T-helper 2 cell treated with Interferon-gamma antibody and Interleukin-4, amounts not matched to agents 5 μg/mL and 100 μg/mL, for 36 hours (primary cell): ENCODE results near the gene TMEM132D.
"Not testable (repeated sequence)": the region's sequence is repeated elsewhere in the genome, so short reads cannot be mapped to it uniquely, and the experiment has no call there.

Experiments
- DNase-seq: peaks from one replicate; pipeline ENCODE4 v3.0.0; 2021; ENCODE audit warnings: low spot score
- H3K27ac Mint-ChIP-seq: one replicate; pipeline ENCODE4 v1.8.0; 2021; ENCODE audit warnings: mild to moderate bottlenecking, mixed read lengths
- H3K27me3 Mint-ChIP-seq: one replicate; pipeline ENCODE4 v1.8.0; 2021; ENCODE audit warnings: low read depth, mixed read lengths
- H3K36me3 Mint-ChIP-seq: one replicate; pipeline ENCODE4 v1.8.0; 2021; ENCODE audit warnings: low read depth, mixed read lengths
- H3K4me1 Mint-ChIP-seq: one replicate; pipeline ENCODE4 v1.8.0; 2021; ENCODE audit warnings: low read depth, mixed read lengths
- H3K4me3 Mint-ChIP-seq: one replicate; pipeline ENCODE4 v1.8.0; 2022; ENCODE audit warnings: mild to moderate bottlenecking, moderate library complexity, mixed read lengths
- H3K9me3 Mint-ChIP-seq: one replicate; pipeline ENCODE4 v1.8.0; 2021; ENCODE audit warnings: mixed read lengths

The TMEM132D gene

DNA sequence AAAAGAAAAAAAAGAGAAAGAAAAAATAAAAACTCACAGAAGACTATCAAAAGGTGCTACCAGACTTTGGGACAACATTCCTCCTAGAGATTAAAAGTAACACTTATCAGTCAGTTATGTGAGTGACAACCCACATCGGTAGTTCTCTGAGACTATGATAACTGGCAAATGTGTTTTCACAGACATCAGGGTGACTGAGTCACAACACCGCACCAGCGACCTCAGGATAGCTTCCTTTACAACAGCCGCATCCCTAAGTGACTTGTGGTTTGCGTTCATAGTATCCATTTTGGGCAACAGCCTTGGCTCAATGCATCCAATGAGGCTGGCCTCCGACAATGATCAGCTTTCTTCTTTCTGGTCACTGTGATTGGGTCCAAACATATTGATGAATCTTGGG, 359.1 kb downstream of the TMEM132D start:
- Mint-ChIP-seq H3K27me3 (no peaks in the 10 kb centered on the region), H3K4me1 (no peaks in the 10 kb centered on the region), H3K27ac (no peak overlapping the region), H3K36me3 (no peaks in the 10 kb centered on the region), H3K9me3 (peaks cover 28% of the 10 kb centered on the region), H3K4me3 (no peak overlapping the region)
- no peak for DNase-seq

DNA sequence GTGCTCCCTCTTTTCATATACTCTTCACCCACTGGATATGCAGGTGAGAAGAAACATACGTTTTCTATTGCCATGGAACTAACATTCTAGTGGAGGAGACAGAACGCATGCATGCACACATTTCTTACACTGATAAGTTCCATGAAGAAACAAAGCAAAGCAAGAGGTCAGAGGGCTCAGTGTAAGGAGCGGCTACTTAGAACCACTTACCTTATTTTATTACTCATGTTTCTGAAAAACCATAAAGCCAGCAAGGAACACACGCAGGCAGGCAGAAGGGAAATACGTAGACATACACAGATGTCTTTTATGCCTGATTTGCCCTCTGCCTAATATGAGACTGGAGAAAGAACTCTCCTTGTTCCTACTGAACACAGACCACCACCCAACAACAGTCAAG, 362.9 kb downstream of the TMEM132D start:
- no peaks in the 10 kb centered on the region for H3K27me3 Mint-ChIP-seq
- H3K36me3 Mint-ChIP-seq = no peaks in the 10 kb centered on the region
- no peak for DNase-seq
- H3K4me1 Mint-ChIP-seq = no peaks in the 10 kb centered on the region
- no peak overlapping the region for H3K27ac Mint-ChIP-seq
- peaks cover 36% of the 10 kb centered on the region for H3K9me3 Mint-ChIP-seq
- H3K4me3 Mint-ChIP-seq = no peak overlapping the region

DNA sequence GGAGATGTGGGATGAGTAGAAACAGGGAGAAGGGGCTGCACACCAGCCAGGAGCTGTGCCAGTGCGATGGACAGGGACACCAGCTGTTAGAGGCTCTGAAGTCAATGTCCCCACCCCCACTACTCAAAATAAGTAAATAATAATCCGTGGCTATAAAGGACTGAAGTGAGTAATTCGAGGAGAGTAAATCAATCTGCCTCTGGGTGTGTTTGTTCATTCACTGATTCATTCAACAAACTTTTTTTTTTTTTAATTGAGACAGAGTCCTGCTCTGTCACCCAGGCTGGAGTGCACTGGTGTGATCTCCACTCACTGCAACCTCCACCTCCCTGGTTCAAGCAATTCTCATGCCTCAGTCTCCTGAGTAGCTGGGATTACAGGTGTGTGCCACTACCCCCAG, 363.6 kb downstream of the TMEM132D start:
- Mint-ChIP-seq H3K4me1 (no peaks in the 10 kb centered on the region), H3K36me3 (no peaks in the 10 kb centered on the region), H3K9me3 (peaks cover 31% of the 10 kb centered on the region), H3K27me3 (no peaks in the 10 kb centered on the region), H3K27ac (no peak overlapping the region), H3K4me3 (no peak overlapping the region)
- DNase-seq = no peak

DNA sequence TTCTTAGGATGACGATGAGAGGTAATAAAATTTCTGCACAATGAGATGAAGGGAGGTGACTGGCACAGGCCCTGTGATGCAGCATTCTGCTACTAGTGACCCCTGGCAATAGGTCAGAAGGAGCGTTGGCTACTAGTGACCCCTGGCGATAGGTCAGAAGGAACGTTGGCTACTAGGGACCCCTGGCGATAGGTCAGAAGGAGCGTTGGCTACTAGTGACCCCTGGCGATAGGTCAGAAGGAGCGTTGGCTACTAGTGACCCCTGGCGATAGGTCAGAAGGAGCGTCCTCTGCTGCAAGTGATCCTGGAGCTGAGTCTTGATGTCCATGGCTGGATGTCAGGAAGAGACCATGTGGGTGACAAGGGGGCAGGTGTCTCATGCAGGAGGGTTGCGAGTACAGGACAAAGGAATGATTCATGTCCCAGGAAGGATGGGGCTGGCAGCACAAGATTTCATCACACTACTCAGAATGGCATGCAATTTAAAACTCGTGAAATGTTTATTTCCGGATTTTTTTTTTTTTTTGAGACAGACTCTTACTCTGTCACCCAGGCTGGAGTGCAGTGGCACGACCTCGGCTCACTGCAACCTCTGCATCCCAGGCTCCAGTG, 365.0 kb downstream of the TMEM132D start:
- not testable (repeated sequence) for H3K27me3 Mint-ChIP-seq, DNase-seq, H3K27ac Mint-ChIP-seq, H3K4me1 Mint-ChIP-seq, H3K36me3 Mint-ChIP-seq, H3K4me3 Mint-ChIP-seq
- peaks cover 31% of the 10 kb centered on the region for H3K9me3 Mint-ChIP-seq

DNA sequence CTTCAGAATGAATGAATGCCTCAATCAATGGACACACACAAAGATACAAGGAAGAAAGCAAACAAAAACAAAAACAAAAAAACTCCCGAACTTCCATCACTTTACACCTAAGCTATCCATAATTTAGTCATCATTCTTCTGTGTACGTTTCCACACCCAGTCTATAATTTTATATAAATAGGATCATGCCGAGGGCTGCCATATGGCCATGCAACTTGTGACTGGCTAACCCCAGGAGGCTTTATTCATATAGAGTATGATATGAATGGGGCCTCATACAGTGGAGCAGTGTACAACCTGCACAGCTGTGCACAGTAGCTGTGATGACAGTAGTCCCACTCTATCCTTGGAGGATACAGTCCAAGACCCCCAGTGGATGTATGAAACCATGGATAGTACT, 365.7 kb downstream of the TMEM132D start:
- Mint-ChIP-seq H3K27ac (no peak overlapping the region), H3K27me3 (no peaks in the 10 kb centered on the region), H3K4me1 (no peaks in the 10 kb centered on the region), H3K9me3 (peaks cover 31% of the 10 kb centered on the region), H3K36me3 (no peaks in the 10 kb centered on the region), H3K4me3 (no peak overlapping the region)
- DNase-seq = no peak

DNA sequence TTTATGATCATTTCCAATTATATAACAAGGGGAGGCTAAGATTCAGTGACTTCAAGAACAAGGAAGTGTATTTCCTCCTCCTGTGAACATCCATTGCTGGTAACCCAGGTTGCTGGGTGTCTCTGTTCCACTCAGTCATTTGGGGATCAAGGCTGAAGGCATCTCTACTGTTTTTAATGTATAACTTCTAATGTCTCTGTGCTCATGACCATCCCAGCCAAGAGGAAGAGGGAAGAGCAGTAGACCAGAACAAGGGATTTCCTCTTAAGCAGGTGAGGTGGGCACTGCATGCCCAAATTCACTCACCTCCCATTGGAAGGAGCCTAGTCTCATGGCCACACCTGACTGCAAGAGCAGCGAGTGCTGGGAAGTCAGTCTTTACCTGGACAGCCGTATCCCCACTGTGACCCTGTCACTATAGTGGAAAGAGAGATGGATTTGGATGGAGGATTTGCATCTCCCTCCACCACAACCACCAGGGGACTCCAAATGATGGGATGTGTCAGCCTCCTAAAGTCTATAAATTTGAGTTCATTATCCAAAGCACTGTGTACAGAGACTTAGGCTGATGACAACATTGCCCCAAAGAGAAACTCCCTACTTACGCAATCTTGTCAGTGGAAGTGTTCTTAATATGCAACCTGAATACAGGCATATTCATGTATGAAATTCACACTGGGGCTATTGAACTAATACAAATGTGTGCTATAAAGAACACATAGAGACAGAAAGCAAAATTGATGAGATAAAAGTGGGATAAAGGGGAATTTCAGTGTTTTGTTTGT, 368.7 kb downstream of the TMEM132D start:
- no peaks in the 10 kb centered on the region for H3K27me3 Mint-ChIP-seq
- no peak overlapping the region for H3K27ac Mint-ChIP-seq
- H3K36me3 Mint-ChIP-seq = no peaks in the 10 kb centered on the region
- peaks cover 27% of the 10 kb centered on the region for H3K9me3 Mint-ChIP-seq
- H3K4me3 Mint-ChIP-seq = no peak overlapping the region
- DNase-seq = no peak
- no peaks in the 10 kb centered on the region for H3K4me1 Mint-ChIP-seq

DNA sequence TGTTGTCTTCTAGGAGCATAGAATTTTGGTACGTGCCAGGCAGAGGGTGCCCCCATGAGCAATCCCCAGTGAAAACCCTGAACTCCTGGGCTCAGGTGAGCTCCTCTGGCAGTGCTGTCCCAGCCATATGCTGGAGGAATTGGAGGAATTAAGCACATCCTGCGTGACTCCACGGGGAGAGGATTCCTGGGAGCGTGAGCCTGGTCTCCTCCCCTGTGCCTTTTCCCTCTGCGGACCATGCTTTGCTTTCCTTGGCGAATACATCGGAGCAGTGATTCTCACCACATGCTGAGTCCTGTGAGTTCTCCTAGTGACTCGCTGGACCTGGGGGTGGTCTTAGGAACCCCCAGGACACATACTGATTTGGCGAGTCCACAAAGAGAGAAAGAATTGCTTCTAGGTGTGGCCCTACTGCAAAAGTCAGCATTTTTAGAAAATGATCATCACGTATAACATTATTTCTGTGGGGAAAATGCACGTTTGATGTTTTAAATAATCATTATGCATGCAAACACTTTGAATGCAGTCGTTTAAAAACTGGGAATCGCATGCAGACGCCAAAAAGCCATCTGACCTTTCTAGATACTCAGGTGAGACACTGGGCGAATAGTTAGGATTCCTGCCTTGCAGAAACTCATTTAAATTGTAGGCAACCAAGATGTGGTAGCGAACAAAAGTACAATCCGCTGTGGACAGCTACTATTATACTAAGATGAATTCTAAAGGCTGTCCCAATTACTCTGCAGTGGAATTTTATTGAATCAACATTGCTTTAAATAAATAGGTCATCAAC, 370.9 kb downstream of the TMEM132D start:
- H3K9me3 Mint-ChIP-seq = peaks cover 30% of the 10 kb centered on the region
- H3K36me3 Mint-ChIP-seq = no peaks in the 10 kb centered on the region
- no peaks in the 10 kb centered on the region for H3K4me1 Mint-ChIP-seq
- no peaks in the 10 kb centered on the region for H3K27me3 Mint-ChIP-seq
- no peak for DNase-seq
- no peak overlapping the region for H3K4me3 Mint-ChIP-seq
- H3K27ac Mint-ChIP-seq = no peak overlapping the region

DNA sequence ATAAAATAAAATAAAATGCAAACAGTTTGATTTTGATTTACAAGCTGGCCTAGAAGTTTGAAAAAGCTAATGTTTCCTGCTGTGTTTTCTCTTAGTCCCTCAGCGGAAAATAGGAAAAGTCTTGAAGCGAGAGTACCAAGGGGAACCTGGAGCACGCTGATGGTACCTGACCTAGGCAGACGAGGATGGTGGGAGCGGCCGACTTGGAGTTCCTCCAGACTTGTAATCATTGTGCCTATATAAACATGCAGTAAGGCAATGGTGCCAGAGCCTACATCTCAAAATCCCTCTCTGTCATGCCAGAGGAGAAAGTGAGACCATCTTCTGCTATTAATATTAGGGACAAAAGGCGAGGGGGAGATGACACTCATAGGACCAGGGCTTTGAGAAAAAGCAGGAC, 371.7 kb downstream of the TMEM132D start:
- Mint-ChIP-seq H3K4me3 (no peak overlapping the region), H3K9me3 (peaks cover 29% of the 10 kb centered on the region), H3K4me1 (no peaks in the 10 kb centered on the region), H3K27me3 (no peaks in the 10 kb centered on the region), H3K36me3 (no peaks in the 10 kb centered on the region), H3K27ac (no peak overlapping the region)
- no peak for DNase-seq

DNA sequence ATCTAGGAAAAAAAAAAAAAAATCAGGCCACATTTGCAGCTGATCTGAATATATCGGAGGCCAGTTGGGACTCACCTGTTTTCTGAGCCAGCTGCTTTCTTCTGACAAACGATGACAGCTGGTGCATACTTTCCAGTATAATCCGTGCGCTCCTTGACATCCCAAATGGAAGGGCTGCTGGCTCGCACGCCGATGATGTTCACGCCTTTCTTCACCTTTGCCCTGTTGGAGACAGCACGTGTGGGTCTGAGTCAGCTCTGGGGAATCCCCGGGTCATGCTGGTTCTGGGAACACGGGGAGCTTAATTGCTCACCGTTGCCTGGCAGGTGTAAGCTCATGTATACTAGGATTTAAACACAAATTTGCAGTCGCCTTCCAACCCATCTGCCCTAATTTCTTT, 372.8 kb downstream of the TMEM132D start:
- no peaks in the 10 kb centered on the region for H3K4me1 Mint-ChIP-seq
- H3K27ac Mint-ChIP-seq = no peak overlapping the region
- H3K4me3 Mint-ChIP-seq = no peak overlapping the region
- no peak for DNase-seq
- H3K27me3 Mint-ChIP-seq = no peaks in the 10 kb centered on the region
- no peaks in the 10 kb centered on the region for H3K36me3 Mint-ChIP-seq
- peaks cover 29% of the 10 kb centered on the region for H3K9me3 Mint-ChIP-seq

DNA sequence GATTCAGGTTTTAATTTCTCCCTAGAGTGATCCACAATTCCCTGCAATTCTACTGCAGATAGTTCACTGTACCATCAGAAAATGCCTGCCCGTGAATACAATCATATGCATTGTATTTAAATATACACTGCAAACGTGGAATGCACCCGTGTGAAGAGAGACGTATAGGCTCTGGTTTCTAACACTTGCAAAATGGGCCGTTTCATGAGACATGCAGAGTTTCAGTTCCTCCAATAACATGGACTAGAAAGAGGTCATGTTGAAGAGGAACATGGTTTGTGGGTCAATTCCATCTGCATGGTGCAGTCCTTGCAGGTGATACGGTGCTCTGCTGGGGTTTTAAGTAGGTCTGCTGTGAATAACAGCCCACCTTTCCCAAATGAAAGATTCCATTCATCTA, 373.3 kb downstream of the TMEM132D start:
- DNase-seq = no peak
- H3K9me3 Mint-ChIP-seq = peaks cover 29% of the 10 kb centered on the region
- H3K36me3 Mint-ChIP-seq = no peaks in the 10 kb centered on the region
- H3K4me1 Mint-ChIP-seq = no peaks in the 10 kb centered on the region
- H3K4me3 Mint-ChIP-seq = no peak overlapping the region
- no peak overlapping the region for H3K27ac Mint-ChIP-seq
- H3K27me3 Mint-ChIP-seq = no peaks in the 10 kb centered on the region

DNA sequence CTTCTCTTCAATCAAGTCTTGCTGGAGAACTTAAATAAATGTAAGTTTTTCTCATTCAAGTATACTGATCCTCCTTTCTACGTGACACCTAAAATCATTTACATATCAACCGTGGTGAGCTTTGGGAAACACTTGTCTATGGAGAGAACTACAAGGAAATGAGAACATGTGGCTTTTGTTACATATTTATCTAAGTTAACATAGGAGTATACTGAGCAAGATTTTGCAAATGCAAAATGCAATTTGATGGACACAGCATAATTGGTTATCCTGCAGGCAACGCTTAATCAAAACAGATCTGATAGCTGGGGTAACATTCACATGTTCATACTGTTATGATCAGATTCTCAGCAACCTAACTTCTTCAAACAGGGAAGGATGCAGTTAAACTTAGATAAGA, 376.3 kb downstream of the TMEM132D start:
- Mint-ChIP-seq H3K27me3 (no peaks in the 10 kb centered on the region), H3K4me1 (no peaks in the 10 kb centered on the region), H3K4me3 (no peak overlapping the region), H3K9me3 (peaks cover 31% of the 10 kb centered on the region), H3K36me3 (no peaks in the 10 kb centered on the region), H3K27ac (no peak overlapping the region)
- DNase-seq = no peak

DNA sequence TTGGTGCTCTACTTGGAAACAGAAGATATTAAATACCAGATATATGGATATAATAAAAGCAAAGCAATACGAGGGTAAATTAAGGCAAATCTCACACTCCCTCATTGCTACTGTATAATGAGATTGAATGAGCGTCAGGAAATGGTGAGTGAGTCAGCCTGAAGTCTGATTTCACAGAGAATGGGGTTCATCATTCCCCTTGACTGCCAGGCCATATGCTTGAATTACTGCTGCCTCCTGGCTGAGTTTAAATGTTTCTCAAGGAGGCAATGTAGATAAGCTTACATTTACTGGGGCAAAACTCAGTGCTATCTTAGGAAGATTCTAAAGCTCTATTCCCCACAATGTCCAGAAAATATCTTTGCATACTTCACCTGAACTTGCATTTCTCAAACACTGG, 380.2 kb downstream of the TMEM132D start:
- no peak for DNase-seq
- Mint-ChIP-seq H3K27ac (no peak overlapping the region), H3K9me3 (peaks cover 21% of the 10 kb centered on the region), H3K27me3 (no peaks in the 10 kb centered on the region), H3K36me3 (no peaks in the 10 kb centered on the region), H3K4me1 (no peaks in the 10 kb centered on the region), H3K4me3 (no peak overlapping the region)

DNA sequence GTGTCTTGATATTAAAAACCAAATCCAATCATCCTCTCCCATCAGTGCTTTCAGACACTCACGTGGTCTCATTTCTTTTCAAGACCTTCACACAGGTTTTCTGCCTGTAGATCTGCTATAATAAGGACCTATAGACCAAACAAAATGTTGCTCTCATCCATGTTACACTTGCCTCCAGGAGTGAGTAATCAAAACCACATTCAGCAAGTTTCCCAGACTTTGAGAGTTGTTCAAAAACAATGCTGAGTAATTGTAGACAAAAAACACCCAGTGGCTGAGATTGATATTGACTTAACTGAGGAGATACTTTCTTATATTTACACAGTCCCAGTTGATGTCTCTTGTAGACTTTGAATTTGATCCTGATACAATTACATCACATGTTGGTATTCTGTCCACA, 383.1 kb downstream of the TMEM132D start:
- no peak overlapping the region for H3K27ac Mint-ChIP-seq
- peaks cover 28% of the 10 kb centered on the region for H3K9me3 Mint-ChIP-seq
- H3K36me3 Mint-ChIP-seq = no peaks in the 10 kb centered on the region
- DNase-seq = no peak
- H3K4me3 Mint-ChIP-seq = no peak overlapping the region
- no peaks in the 10 kb centered on the region for H3K27me3 Mint-ChIP-seq
- H3K4me1 Mint-ChIP-seq = no peaks in the 10 kb centered on the region

DNA sequence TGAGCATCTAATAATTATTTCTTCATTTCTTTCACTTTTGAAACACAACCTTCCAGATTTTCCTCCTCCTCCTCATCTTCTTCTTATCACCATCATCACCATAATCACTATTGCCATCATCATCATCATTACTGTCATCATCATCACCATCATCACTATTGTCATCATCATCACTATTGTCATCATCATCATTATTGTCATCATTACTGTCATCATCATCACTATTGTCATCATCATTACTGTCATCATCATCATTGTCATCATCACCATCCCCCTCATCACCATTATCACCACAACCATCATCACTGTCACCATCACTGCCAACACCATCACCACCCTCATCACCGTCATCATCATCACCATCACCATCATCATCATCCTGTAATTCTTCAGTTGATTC, 400.0 kb downstream of the TMEM132D start:
- Mint-ChIP-seq H3K4me1 (no peaks in the 10 kb centered on the region), H3K27me3 (no peaks in the 10 kb centered on the region), H3K4me3 (no peak overlapping the region), H3K36me3 (no peaks in the 10 kb centered on the region), H3K27ac (no peak overlapping the region), H3K9me3 (peaks cover 27% of the 10 kb centered on the region)
- DNase-seq = no peak
